Astrocyte of the cerebellum (primary cell): ENCODE measurements around the gene UBE2E1.
A peak's percentile ranks its signal among the peaks of the same experiment; 100 is the strongest.

ENCODE experiments used
- DNase-seq: peaks from one replicate; pipeline ENCODE4 v3.0.0-alpha.2; 2011; ENCODE audit warnings: low read depth
- H3K4me3 ChIP-seq: 2 replicates; pipeline ENCODE4 v1.5.1; 2011; ENCODE audit warnings: mild to moderate bottlenecking, low read depth, low read length, moderate library complexity
- CTCF ChIP-seq: IDR thresholded peaks from 2 replicates; pipeline ENCODE4 v1.5.1; 2012; ENCODE audit warnings: low read length, low read depth, moderate library complexity, mild to moderate bottlenecking; ENCODE audit errors: missing control alignments
- in situ Hi-C: cut with HindIII; loops from 2 replicates; pipeline ENCODE4 v1.10.0; 2017; ENCODE audit warnings: low sequenced_read_pairs

Gene UBE2E1

GRCh38 chr3:23809294-23809693, 3.5 kb downstream of the UBE2E1 start:
- no peak for TF ChIP-seq CTCF
- in situ Hi-C loops = no loop called here
- no peak for DNase-seq

GRCh38 chr3:23809840-23810342, 4.1 kb downstream of the UBE2E1 start:
- in situ Hi-C loops = no loop called here
- no peak for TF ChIP-seq CTCF
- no peak for DNase-seq
- H3K4me3 ChIP-seq = peak overlapping the region; percentile 48

More at GRCh38 chr3:23809294-23809693, 3.5 kb downstream of the UBE2E1 start:
- H3K4me3 ChIP-seq = no peak overlapping the region

- DNase-seq = no peak
- in situ Hi-C loops = no loop called here
- H3K4me3 ChIP-seq = peak overlapping the region; percentile 48
Measured at GRCh38 chr3:23810343-23811184, 4.8 kb downstream of the UBE2E1 start.

GRCh38 chr3:23811185-23811527, 5.4 kb downstream of the UBE2E1 start:
- TF ChIP-seq CTCF = no peak
- no peak for DNase-seq
- peak overlapping the region; percentile 48 for H3K4me3 ChIP-seq
- in situ Hi-C loops = no loop called here

More at GRCh38 chr3:23810343-23811184, 4.8 kb downstream of the UBE2E1 start:
- TF ChIP-seq CTCF = no peak

- TF ChIP-seq CTCF = no peak
- no peak for DNase-seq
- in situ Hi-C loops = no loop called here
- no peak overlapping the region for H3K4me3 ChIP-seq
Measured at GRCh38 chr3:23811919-23812318, 6.2 kb downstream of the UBE2E1 start.

- DNase-seq = no peak
- no peak for TF ChIP-seq CTCF
- no peak overlapping the region for H3K4me3 ChIP-seq
- in situ Hi-C loops = no loop called here
Measured at GRCh38 chr3:23815879-23816278, 10.1 kb downstream of the UBE2E1 start.
